Stimulated activated CD4-positive, alpha-beta T cell treated with anti-CD3 and anti-CD28 coated beads, Interleukin-4, amount 100 ng/mL, for 4 hours (primary cell): ENCODE data around the gene FURIN.
"Not testable (repeated sequence)": the region's sequence is repeated elsewhere in the genome, so short reads cannot be mapped to it uniquely, and the experiment has no call there.

Experiments
- DNase-seq, 2 experiments: peaks; one replicate each; pipeline ENCODE4 v3.0.0-alpha.2; 2020

Gene FURIN

GRCh38 chr15:90845201-90845949 lies 23.0 kb upstream of the FURIN start:
- no peak for DNase-seq

- DNase-seq = not testable (repeated sequence)
These were observed 19.0 kb upstream of the FURIN start for GRCh38 chr15:90849424-90849823.

- no peak for DNase-seq
These were observed 17.3 kb upstream of the FURIN start for GRCh38 chr15:90851114-90851513.

- DNase-seq = no peak
These were observed 16.4 kb upstream of the FURIN start for GRCh38 chr15:90851940-90852339.

GRCh38 chr15:90855139-90855538 lies 13.2 kb upstream of the FURIN start:
- DNase-seq = no peak

- no peak for DNase-seq
These were observed 11.1 kb upstream of the FURIN start for GRCh38 chr15:90857337-90857736.

GRCh38 chr15:90857883-90858443 lies 10.4 kb upstream of the FURIN start:
- no peak for DNase-seq

GRCh38 chr15:90859234-90860131 lies 8.9 kb upstream of the FURIN start:
- DNase-seq = no peak

- no peak for DNase-seq
These were observed 7.9 kb upstream of the FURIN start for GRCh38 chr15:90860450-90860849.

GRCh38 chr15:90860942-90861675 lies 7.3 kb upstream of the FURIN start:
- DNase-seq = no peak

- no peak for DNase-seq
These were observed 5.9 kb upstream of the FURIN start for GRCh38 chr15:90862487-90862886.

GRCh38 chr15:90862964-90863778 lies 5.2 kb upstream of the FURIN start:
- no peak for DNase-seq

- DNase-seq = no peak
These were observed 4.4 kb upstream of the FURIN start for GRCh38 chr15:90863987-90864386.

- DNase-seq = no peak
These were observed 3.9 kb upstream of the FURIN start for GRCh38 chr15:90864507-90864906.

GRCh38 chr15:90865702-90866101 lies 2.7 kb upstream of the FURIN start:
- DNase-seq = no peak

GRCh38 chr15:90866161-90866715 lies 2.1 kb upstream of the FURIN start:
- no peak for DNase-seq

- no peak for DNase-seq
These were observed 1.6 kb upstream of the FURIN start for GRCh38 chr15:90866800-90867199.

- no peak for DNase-seq
These were observed 753 bp downstream of the FURIN start for GRCh38 chr15:90869140-90869541.

GRCh38 chr15:90869601-90870353 lies 1.4 kb downstream of the FURIN start:
- peak; percentile 35 to 48 for DNase-seq

- no peak for DNase-seq
These were observed 2.2 kb downstream of the FURIN start for GRCh38 chr15:90870354-90871138.
